ENCODE measurements around the gene USP47.

USP47 gene

GRCh38 chr11:11942668-11943067 lies 100.9 kb downstream of the USP47 start:
- DNase-seq, result no peak

DNA sequence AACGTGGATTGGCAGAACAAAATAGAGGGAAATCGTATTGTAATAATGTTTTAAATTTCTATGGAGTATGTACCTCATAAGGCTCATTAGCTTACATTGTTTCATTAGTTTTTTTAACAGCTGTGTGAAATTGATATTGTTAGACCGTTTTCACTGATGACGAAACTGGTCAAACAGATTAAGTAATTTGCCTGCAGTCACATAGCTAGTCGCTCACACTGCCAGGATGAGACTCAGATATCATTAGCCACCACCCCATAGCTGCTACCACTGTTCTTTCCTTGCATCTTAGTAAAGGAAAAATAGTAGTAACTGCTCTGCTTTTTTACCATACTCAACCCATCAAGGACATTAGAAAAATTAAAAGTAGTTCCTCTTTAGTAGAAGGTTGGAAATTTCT lies 102.7 kb downstream of the USP47 start:
- DNase-seq, result no peak

DNA sequence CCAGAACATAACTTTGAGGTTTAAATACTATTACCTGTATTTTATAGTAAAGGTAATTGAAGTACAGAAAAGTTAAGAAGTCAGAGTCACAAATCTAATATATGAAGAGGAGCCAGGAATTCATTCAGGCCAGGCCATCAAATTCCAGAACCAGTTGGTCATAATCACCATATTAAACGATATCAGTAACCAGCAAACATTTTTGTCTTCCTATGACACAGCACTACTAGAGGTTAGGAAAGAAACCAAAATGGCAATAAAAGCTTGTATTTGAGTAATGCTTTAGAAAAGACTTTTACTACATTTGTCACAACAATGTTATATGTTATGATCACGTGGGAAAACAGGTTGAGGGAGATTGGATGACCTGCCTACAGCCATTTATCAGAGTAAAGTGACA lies 104.4 kb downstream of the USP47 start:
- DNase-seq, result no peak

- no peak for DNase-seq
These were observed 105.1 kb downstream of the USP47 start for GRCh38 chr11:11946878-11947277.

- DNase-seq, result no peak
These were observed 106.1 kb downstream of the USP47 start for GRCh38 chr11:11947825-11948224.

DNA sequence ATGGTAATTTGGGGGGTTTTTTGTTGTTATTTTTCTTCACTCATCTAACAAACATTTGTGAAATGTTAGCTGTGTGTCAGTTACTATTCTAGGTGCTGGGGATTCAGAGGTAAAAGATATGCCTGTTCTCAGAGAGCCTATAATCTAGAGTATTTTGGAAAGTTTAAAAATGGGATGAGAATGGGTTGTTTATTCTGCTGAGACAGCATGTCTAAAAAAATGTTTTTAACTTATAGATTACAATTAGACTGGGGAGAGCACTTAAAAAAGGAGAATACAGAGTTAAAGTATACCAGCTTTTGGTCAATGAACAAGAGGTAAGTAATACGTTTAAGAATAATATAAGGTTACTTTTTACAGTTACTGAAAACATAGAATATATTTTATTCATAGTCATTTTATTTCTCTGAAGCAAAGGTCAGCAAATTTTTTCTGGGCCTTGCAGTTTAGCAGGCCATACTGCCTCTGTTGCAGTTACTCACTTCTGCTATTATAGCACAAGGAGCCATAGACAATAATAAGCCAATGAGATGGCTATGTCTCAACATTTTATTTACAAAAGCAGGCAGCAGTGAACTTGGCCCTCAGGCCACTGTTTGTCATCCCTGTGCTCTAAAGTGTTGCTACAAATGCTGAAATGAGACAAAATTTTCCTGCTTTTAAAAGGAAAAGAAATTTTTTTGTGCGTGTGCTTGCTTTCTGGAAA lies 106.6 kb downstream of the USP47 start:
- DNase-seq, result no peak

- no peak for DNase-seq
These were observed 107.7 kb downstream of the USP47 start for GRCh38 chr11:11949482-11949881.

- DNase-seq, result no peak
These were observed 110.3 kb downstream of the USP47 start for GRCh38 chr11:11952036-11952435.

DNA sequence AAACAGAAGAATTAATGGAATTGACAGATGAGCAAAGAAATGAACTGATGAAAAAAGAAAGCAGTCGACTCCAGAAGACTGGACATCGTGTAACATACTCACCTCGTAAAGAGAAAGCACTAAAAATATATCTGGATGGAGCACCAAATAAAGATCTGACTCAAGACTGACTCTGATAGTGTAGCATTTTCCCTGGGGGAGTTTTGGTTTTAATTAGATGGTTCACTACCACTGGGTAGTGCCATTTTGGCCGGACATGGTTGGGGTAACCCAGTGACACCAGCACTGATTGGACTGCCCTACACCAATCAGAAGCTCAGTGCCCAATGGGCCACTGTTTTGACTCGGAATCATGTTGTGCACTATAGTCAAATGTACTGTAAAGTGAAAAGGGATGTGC lies 114.2 kb downstream of the USP47 start:
- DNase-seq, result no peak

- no peak for DNase-seq
These were observed 116.8 kb downstream of the USP47 start for GRCh38 chr11:11958403-11959231.

DNA sequence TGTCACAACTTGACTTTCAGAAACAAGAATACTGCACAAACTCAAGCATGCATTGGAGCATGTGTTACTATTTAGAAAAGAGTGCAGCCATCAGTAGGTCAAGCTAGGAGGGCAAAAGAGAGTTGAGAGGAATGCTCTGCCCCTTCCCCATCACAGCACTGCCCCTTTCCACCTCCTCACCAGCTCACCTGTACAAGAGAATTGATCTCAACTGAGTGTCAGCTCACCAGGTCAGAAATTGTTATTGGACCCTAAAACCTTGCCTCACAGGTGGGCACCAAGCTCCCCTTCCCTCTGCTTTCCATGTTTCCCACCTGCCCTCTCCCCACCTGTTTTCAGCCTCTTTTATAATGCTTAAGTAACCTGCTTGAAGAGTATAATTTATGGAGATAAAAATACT lies 117.8 kb downstream of the USP47 start:
- DNase-seq, result no peak

DNA sequence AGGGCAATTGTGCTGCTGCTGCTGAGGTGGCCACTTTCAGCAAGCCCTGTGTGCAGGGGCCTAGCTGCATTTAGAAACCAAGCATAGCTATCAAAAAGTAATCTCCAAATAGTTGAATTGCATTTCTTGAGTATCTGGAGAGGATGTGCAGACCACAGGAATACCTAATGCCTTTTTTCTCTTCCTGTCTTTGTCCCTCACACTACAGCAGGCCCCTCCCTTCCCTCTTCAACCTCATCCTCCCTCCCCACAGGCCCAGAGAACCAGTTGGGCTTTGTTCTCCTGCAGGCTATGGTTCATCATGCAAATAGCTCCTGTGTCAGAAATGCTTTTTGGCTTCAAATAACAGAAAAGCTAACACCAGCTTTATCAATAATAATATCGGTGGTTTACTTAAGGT lies 118.9 kb downstream of the USP47 start:
- peak in 1 of 2 experiments; percentile 12 for DNase-seq

- DNase-seq, result no peak
These were observed 119.7 kb downstream of the USP47 start for GRCh38 chr11:11961399-11962028.

DNA sequence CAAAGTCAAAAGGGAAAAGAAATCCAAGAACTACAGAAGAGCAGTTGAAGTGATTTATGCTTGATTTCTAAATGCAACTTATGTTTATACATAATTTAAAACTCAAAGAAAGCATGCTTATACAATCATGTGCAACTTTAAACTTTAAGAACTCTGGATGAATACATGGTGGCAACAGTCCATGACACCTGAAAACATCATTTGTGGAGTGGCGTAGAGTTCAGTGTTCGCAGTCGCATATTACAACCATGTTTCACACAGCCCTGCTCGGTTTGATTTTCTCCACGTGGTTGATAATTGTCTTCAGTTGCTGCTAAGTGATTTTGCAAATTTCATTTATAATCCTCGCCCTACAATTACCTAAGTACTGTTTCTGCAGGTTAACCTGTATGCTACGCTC lies 121.3 kb downstream of the USP47 start:
- no peak for DNase-seq

- DNase-seq, result no peak
These were observed 122.3 kb downstream of the USP47 start for GRCh38 chr11:11963842-11964773.

DNA sequence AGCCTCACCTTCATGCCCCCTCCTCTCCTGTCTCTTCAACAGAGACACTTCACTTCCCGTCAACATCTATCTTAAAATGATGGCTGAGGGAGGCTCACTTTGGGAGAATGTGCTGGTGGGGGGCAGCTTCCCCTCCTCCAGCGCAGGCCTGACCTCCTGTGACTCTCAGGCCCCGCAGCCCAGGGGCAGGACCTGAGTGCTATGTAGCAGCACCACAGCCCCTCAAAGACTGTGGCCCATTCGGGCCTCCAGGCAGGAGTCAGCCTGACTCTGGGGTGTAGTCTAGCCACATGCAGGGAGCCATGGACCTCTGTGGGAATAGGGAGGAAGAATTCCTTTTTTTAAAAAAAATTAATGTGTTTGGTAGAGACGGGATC lies 123.0 kb downstream of the USP47 start:
- no peak for DNase-seq

DNA sequence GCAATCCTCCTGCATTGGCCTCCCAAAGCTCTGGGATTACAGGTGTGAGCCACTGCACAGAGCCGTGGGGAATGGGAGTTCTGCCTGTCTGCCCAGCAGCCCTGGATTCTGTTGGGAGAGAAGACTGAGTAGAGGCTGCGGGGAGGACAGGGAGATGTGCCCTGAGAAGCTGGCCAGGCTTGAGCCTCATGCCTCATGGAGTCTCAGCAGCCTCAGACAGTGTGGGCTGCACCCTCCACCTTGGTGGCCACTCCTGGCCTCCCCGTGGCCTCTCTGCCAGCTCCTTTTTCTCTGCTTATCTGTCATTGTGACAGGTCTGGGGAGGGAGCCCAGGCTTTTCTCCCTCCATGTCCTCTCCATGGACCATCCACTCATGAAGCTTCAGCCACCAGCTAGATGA lies 123.4 kb downstream of the USP47 start:
- no peak for DNase-seq

DNA sequence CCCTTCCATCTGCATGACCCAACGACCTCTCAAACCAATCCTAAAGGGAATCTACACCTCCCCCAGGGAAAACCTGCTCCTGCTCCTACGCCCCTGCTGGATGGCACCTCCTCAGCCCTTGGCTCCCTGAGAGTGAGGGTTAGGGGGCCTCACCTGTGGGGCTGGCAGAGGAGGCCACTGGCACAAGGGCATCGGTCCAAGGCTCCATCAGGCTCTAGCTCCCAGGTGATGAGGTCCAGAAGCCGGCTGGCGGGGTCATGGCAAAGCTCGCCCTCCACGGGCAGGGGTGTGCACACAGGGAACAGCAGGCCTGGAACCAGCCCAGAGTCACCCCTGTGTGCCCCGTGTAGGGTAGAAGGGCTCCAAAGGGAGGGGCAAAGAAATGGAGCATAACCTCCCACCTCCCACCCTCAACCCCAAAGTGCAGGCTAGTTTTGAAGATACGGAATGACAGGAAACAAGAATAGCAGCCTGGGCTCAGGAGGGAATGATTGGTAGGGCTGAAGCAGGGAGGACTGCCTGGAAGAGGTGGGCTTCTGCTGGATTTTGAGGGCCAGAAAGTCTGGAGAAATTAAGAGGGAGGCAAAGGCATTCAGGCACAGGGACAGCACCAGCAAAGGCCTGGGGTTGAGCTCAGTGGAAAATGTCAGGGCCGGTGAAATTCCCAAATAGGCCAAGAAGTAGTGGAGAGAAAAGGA lies 124.0 kb downstream of the USP47 start:
- DNase-seq, result no peak

- no peak for DNase-seq
These were observed 124.6 kb downstream of the USP47 start for GRCh38 chr11:11966354-11966741.

- peak; percentile 37 to 63 for DNase-seq
These were observed 125.3 kb downstream of the USP47 start for GRCh38 chr11:11966826-11967668.
